Muscle of leg (tissue), 16 donors: ENCODE data around the gene GPC6. TPM values are rescaled to one million over a fixed set of nuclear protein-coding genes. Genes with fewer than 3 reads are reported as not detected.

Experiments
- DNase-seq: peaks from one replicate; pipeline ENCODE4 v3.0.0; 2013
- H3K27ac ChIP-seq: one replicate; pipeline ENCODE4 v1.5.1; 2013; ENCODE audit warnings: mild to moderate bottlenecking, low read length, control low read depth
- H3K27me3 ChIP-seq: one replicate; pipeline ENCODE4 v1.6.1; 2013; ENCODE audit warnings: low read length; ENCODE audit not compliant: control insufficient read depth, insufficient read depth
- H3K36me3 ChIP-seq: one replicate; pipeline ENCODE4 v1.6.1; 2013; ENCODE audit warnings: low read length; ENCODE audit not compliant: control insufficient read depth, insufficient read depth
- H3K4me1 ChIP-seq: one replicate; pipeline ENCODE4 v1.6.1; 2013; ENCODE audit warnings: low read length; ENCODE audit not compliant: control insufficient read depth, insufficient read depth
- H3K4me3 ChIP-seq: one replicate; pipeline ENCODE4 v1.5.1; 2013; ENCODE audit warnings: low read length, control low read depth
- H3K9me3 ChIP-seq: replicated peaks from 2 replicates; pipeline ENCODE4 v1.6.1; 2013; ENCODE audit warnings: low read depth, low read length; ENCODE audit not compliant: control insufficient read depth
- WGBS: methylation state at CpG from one replicate; pipeline ENCODE4 v1.1.5; 2013; ENCODE audit warnings: missing lambda C conversion rate; ENCODE audit not compliant: insufficient coverage; 5-methylcytosine and 5-hydroxymethylcytosine counted together
- long read RNA-seq, 11 donors: transcript quantifications; one replicate each; lab custom pipeline, GENCODE V29; 2026
- polyA plus RNA-seq, 8 donors: library from polyadenylated mRNA; unstranded; fragments of 120-200 nt; gene quantifications; one replicate each; pipeline versions ENCODE4 v1.2.1 to v1.2.3, GENCODE V29; 2013; ENCODE audit warnings: inconsistent platforms in 1 of 8, low replicate concordance in 1 of 8; ENCODE audit not compliant: insufficient read length in 8 of 8, insufficient read depth in 1 of 8
- total RNA-seq: library from RNA; stranded (reverse); fragments of 120-200 nt; gene quantifications from one replicate; pipeline ENCODE4 v1.2.4, GENCODE V29; 2013

GPC6 gene
- total RNA-seq (7.8 TPM), polyA plus RNA-seq (10 to 100 TPM in 4 of 8 donors, 1 to 10 TPM in 4; 5.6 to 20.0 (median 10.5) TPM)
- long read RNA-seq, donor 1, result 0 reads
- long read RNA-seq, donor 2, result 0 reads
- long read RNA-seq, donor 3, partial matches to known transcripts, result 0 of 1 reads
- long read RNA-seq, donor 3, other reads (novel, unspliced or antisense), result 0 of 1 reads
- long read RNA-seq, donor 4, partial matches to known transcripts, result 0 of 1 reads
- long read RNA-seq, donor 4, other reads (novel, unspliced or antisense), result 0 of 1 reads
- long read RNA-seq, donor 5, transcript GPC6-202 (5 exons, 792 nt), result major isoform, 7 of 7 reads
- long read RNA-seq, donor 5, partial matches to known transcripts, result 0 of 7 reads
- long read RNA-seq, donor 5, other reads (novel, unspliced or antisense), result 0 of 7 reads
- long read RNA-seq, donor 6, partial matches to known transcripts, result 0 of 1 reads
- long read RNA-seq, donor 6, other reads (novel, unspliced or antisense), result 0 of 1 reads
- long read RNA-seq, donor 7, partial matches to known transcripts, result 0 of 3 reads
- long read RNA-seq, donor 7, other reads (novel, unspliced or antisense), result 0 of 3 reads
- long read RNA-seq, donor 8, partial matches to known transcripts, result 0 of 3 reads
- long read RNA-seq, donor 8, other reads (novel, unspliced or antisense), result 0 of 3 reads
- long read RNA-seq, donor 9, transcript GPC6-202 (5 exons, 792 nt), result major isoform, 5 of 5 reads
- long read RNA-seq, donor 9, partial matches to known transcripts, result 0 of 5 reads
- long read RNA-seq, donor 9, other reads (novel, unspliced or antisense), result 0 of 5 reads
- long read RNA-seq, donor 10, partial matches to known transcripts, result 8 of 12 reads
- long read RNA-seq, donor 10, other reads (novel, unspliced or antisense), result 0 of 12 reads
- long read RNA-seq, donor 11, partial matches to known transcripts, result 0 of 1 reads
- long read RNA-seq, donor 11, other reads (novel, unspliced or antisense), result 0 of 1 reads

GRCh38 chr13:93226623-93227279, at the start of gene GPC6:
Gene GPC6, plus strand, starts transcription at chr13:93226807.
- peaks cover 19% of the 10 kb centered on the region for H3K27me3 ChIP-seq
- H3K27ac ChIP-seq, result peak within 1 kb of the TSS; percentile 92
- peaks cover 3% of the 10 kb centered on the region for H3K4me1 ChIP-seq
- peak; percentile 96 for DNase-seq
- no peaks in the 10 kb centered on the region for H3K36me3 ChIP-seq
- H3K9me3 ChIP-seq, result no peaks in the 10 kb centered on the region
- 0% methylated on average over 28 of the region's 31 CpGs for WGBS
- H3K4me3 ChIP-seq, result peak within 1 kb of the TSS; percentile 80

- no peaks in the 10 kb centered on the region for H3K36me3 ChIP-seq
- H3K27me3 ChIP-seq, result no peaks in the 10 kb centered on the region
- no peak overlapping the region for H3K4me3 ChIP-seq
- no peaks in the 10 kb centered on the region for H3K9me3 ChIP-seq
- H3K27ac ChIP-seq, result no peak overlapping the region
- DNase-seq, result no peak
- 29% methylated on average over 1 of the region's 2 CpGs for WGBS
- no peaks in the 10 kb centered on the region for H3K4me1 ChIP-seq
Measured at GRCh38 chr13:93180356-93180969, 46.1 kb upstream of the GPC6 start.

DNA sequence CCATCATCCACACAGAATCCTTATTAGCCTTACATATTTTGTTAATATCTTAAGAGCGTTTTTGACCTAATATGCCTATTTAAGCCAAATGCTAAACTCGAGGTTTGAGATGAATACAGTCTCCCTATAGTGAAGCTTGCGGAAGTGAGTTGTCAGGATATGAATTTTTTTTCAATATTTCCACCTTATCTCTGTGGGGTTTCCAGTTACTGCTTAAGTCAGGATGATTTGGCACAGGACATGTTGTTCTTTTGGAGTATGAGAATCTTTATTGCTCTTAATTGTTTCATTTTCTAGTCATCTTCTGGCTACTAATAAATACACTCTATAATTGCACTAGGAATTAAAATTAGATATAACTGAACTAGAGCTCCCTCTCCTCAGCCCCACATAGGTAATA, 44.2 kb upstream of the GPC6 start:
- no CpG with 5 or more reads among the region's 3 CpGs for WGBS
- no peak overlapping the region for H3K27ac ChIP-seq

DNA sequence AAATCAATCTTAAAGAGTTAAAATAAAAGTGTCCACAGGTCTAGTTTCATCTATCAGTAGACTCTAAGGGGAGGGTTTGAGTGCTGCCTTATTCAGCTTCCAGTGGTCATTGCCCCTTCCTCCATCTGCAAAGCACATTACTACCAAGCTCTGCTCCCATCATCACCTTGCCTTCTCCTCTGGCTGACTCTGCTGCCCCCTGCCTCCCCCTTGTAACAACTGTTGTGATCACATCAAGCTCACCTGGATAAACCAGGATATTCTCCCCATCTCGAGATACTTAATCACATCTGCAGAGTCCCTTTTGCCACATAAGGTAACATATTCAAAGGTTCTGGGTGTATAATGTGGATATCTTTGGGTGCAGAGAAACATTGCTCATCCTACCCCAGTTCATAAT, 43.3 kb upstream of the GPC6 start:
- H3K36me3 ChIP-seq, result no peaks in the 10 kb centered on the region
- no peak overlapping the region for H3K27ac ChIP-seq
- no peaks in the 10 kb centered on the region for H3K9me3 ChIP-seq
- no peaks in the 10 kb centered on the region for H3K27me3 ChIP-seq
- no peak overlapping the region for H3K4me3 ChIP-seq
- H3K4me1 ChIP-seq, result no peaks in the 10 kb centered on the region
- WGBS, result no CpG with 5 or more reads among the region's 1 CpG
- no peak for DNase-seq

More for the DNA sequence above, 44.2 kb upstream of the GPC6 start:
- Histone ChIP-seq H3K9me3 (no peaks in the 10 kb centered on the region), H3K36me3 (no peaks in the 10 kb centered on the region), H3K4me1 (no peaks in the 10 kb centered on the region), H3K4me3 (no peak overlapping the region), H3K27me3 (no peaks in the 10 kb centered on the region)
- DNase-seq, result no peak

GRCh38 chr13:93190006-93190405, 36.6 kb upstream of the GPC6 start:
- H3K9me3 ChIP-seq, result peaks cover 3% of the 10 kb centered on the region
- H3K4me3 ChIP-seq, result no peak overlapping the region
- no peaks in the 10 kb centered on the region for H3K36me3 ChIP-seq
- no CpG with 5 or more reads among the region's 2 CpGs for WGBS
- DNase-seq, result no peak
- no peak overlapping the region for H3K27ac ChIP-seq
- no peaks in the 10 kb centered on the region for H3K27me3 ChIP-seq
- H3K4me1 ChIP-seq, result no peaks in the 10 kb centered on the region

DNA sequence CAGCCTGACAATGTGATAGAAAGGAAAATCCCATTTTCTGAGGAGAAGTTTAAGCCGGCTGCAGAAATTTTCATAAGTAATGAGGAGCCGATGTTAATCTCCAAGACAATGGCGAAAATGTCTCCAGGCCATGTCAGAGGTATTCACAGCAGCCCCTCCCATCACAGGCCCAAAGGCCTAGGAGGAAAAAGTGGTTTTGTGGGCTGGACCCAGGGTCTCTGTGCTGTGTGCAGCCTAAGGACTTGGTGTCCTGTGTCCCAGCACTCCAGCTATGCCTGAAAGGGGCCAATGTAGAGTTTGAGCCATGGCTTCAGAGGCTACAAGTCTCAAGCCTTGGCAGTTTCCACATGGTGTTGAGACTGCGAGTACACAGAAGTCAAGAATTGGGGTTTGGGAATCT, 32.9 kb upstream of the GPC6 start:
- no peaks in the 10 kb centered on the region for H3K4me1 ChIP-seq
- 92% methylated on average over 1 of the region's 4 CpGs for WGBS
- no peak for DNase-seq
- no peak overlapping the region for H3K27ac ChIP-seq
- no peaks in the 10 kb centered on the region for H3K36me3 ChIP-seq
- H3K27me3 ChIP-seq, result no peaks in the 10 kb centered on the region
- no peak overlapping the region for H3K4me3 ChIP-seq
- H3K9me3 ChIP-seq, result peaks cover 3% of the 10 kb centered on the region

DNA sequence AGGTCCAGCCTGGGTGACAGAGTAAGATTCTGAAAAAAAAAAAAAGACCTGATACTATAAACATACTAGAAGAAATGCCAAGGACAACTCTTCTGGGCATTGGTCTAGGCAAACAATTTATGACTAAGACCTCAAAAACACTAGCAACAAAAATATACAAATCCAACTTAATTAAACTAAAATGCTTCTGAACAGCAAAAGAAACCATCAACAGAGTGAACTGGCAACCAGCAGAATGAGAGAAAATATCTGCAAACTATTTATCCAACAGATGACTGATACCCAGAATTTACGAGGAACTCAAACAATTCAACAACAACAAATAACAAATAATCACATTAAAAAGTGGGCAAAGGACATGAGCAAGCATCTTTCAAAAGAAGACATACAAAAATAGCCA, 26.8 kb upstream of the GPC6 start:
- H3K9me3 ChIP-seq, result no peaks in the 10 kb centered on the region
- DNase-seq, result no peak
- no CpG with 5 or more reads among the region's 1 CpG for WGBS
- H3K27me3 ChIP-seq, result no peaks in the 10 kb centered on the region
- no peaks in the 10 kb centered on the region for H3K4me1 ChIP-seq
- H3K27ac ChIP-seq, result no peak overlapping the region
- no peaks in the 10 kb centered on the region for H3K36me3 ChIP-seq
- H3K4me3 ChIP-seq, result no peak overlapping the region

DNA sequence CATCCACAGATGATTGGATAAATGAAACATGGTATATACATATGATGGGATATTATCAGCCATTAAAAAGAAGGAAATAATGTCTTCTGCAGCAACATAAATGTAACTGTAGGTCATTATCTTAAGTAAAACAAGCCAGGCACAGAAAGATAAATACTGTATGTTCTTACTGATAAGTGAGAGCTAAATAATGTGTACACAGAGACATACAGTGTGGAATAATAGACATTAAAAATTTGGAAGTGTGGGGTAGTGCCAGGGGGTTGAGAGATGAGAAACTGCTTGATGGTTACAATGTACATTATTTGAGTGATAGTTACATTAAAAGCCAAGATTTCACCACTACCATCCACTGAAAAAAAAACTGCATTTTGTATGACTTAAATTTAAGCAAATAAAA, 26.0 kb upstream of the GPC6 start:
- no peaks in the 10 kb centered on the region for H3K27me3 ChIP-seq
- H3K27ac ChIP-seq, result no peak overlapping the region
- H3K36me3 ChIP-seq, result no peaks in the 10 kb centered on the region
- no peaks in the 10 kb centered on the region for H3K4me1 ChIP-seq
- no peak overlapping the region for H3K4me3 ChIP-seq
- H3K9me3 ChIP-seq, result no peaks in the 10 kb centered on the region
- DNase-seq, result no peak

- H3K27me3 ChIP-seq, result no peaks in the 10 kb centered on the region
- no CpG with 5 or more reads among the region's 1 CpG for WGBS
- H3K4me3 ChIP-seq, result no peak overlapping the region
- H3K36me3 ChIP-seq, result no peaks in the 10 kb centered on the region
- no peaks in the 10 kb centered on the region for H3K4me1 ChIP-seq
- H3K27ac ChIP-seq, result no peak overlapping the region
- no peaks in the 10 kb centered on the region for H3K9me3 ChIP-seq
- DNase-seq, result no peak
Measured at GRCh38 chr13:93201992-93202558, 24.5 kb upstream of the GPC6 start.
